Measurements from ENCODE around the gene SLC7A7.

GRCh38 chr14:22819151-22819988 is 4.1 kb upstream of the SLC7A7 start:
- no peak for TF ChIP-seq POLR2AphosphoS5 (IDR thresholded peaks at IDR 0.05)
- TF ChIP-seq MXI1 (conservative IDR thresholded peaks at IDR 0.05; ENCODE audit: poor library complexity, severe bottlenecking) = no peak
- TF ChIP-seq CTCF (IDR thresholded peaks at IDR 0.05; ENCODE audit: poor library complexity, severe bottlenecking) = no peak
- no peak for TF ChIP-seq EZH2 (IDR thresholded peaks at IDR 0.05; ENCODE audit: borderline replicate concordance, insufficient read depth, low read length, poor library complexity, severe bottlenecking)
- no peak for TF ChIP-seq RAD21 (conservative IDR thresholded peaks at IDR 0.05)

Measured in neural cell (in vitro differentiated cells).